ENCODE measurements around the gene BCORL1.

BCORL1 gene

GRCh38 chrX:130084631-130085237, 102.3 kb downstream of the BCORL1 start:
- no peak overlapping the region for H3K27ac ChIP-seq
- no peak for DNase-seq
- H3K27me3 ChIP-seq (ENCODE audit: insufficient read depth, low read depth, severe bottlenecking) = peaks cover 4% of the 10 kb centered on the region
- TF ChIP-seq CTCF (IDR thresholded peaks at IDR 0.05; ENCODE audit: low read depth, low read length) = no peak
- H3K9me3 ChIP-seq (ENCODE audit: severe bottlenecking) = no peaks in the 10 kb centered on the region
- peaks cover 3% of the 10 kb centered on the region for H3K36me3 ChIP-seq
- no peak overlapping the region for H3K4me3 ChIP-seq (ENCODE audit: low read depth, low read length)

GRCh38 chrX:130085551-130086446, 103.4 kb downstream of the BCORL1 start:
- H3K27me3 ChIP-seq (ENCODE audit: insufficient read depth, low read depth, severe bottlenecking) = peaks cover 4% of the 10 kb centered on the region
- no peaks in the 10 kb centered on the region for H3K9me3 ChIP-seq (ENCODE audit: severe bottlenecking)
- H3K4me3 ChIP-seq (ENCODE audit: low read depth, low read length) = no peak overlapping the region
- peak overlapping the region; percentile 32; the same call in 1 of the 2 replicates for H3K27ac ChIP-seq
- no peak for DNase-seq
- H3K36me3 ChIP-seq = peaks cover 3% of the 10 kb centered on the region
- no peak for TF ChIP-seq CTCF (IDR thresholded peaks at IDR 0.05; ENCODE audit: low read depth, low read length)

- Histone ChIP-seq H3K36me3 (peaks cover 3% of the 10 kb centered on the region), H3K9me3 (ENCODE audit: severe bottlenecking) (no peaks in the 10 kb centered on the region), H3K27ac (peak overlapping the region; percentile 64), H3K27me3 (ENCODE audit: insufficient read depth, low read depth, severe bottlenecking) (peaks cover 4% of the 10 kb centered on the region), H3K4me3 (ENCODE audit: low read depth, low read length) (no peak overlapping the region)
- DNase-seq = peak; percentile 55
- no peak for TF ChIP-seq CTCF (IDR thresholded peaks at IDR 0.05; ENCODE audit: low read depth, low read length)
These were observed 104.2 kb downstream of the BCORL1 start for GRCh38 chrX:130086447-130087206.

- no peak for TF ChIP-seq CTCF (IDR thresholded peaks at IDR 0.05; ENCODE audit: low read depth, low read length)
- H3K36me3 ChIP-seq = peaks cover 3% of the 10 kb centered on the region
- no peak overlapping the region for H3K27ac ChIP-seq
- no peaks in the 10 kb centered on the region for H3K9me3 ChIP-seq (ENCODE audit: severe bottlenecking)
- H3K4me3 ChIP-seq (ENCODE audit: low read depth, low read length) = no peak overlapping the region
- H3K27me3 ChIP-seq (ENCODE audit: insufficient read depth, low read depth, severe bottlenecking) = peaks cover 4% of the 10 kb centered on the region
- no peak for DNase-seq
These were observed 107.9 kb downstream of the BCORL1 start for GRCh38 chrX:130090364-130090763.

- DNase-seq = peak; percentile 58
- H3K27me3 ChIP-seq (ENCODE audit: insufficient read depth, low read depth, severe bottlenecking) = peaks cover under 1% of the 10 kb centered on the region
- 0 out of 2 replicates have a peak, but pooled peaks have one; percentile 7 for TF ChIP-seq CTCF (IDR thresholded peaks at IDR 0.05; ENCODE audit: low read depth, low read length)
- no peak overlapping the region for H3K27ac ChIP-seq
- no peaks in the 10 kb centered on the region for H3K9me3 ChIP-seq (ENCODE audit: severe bottlenecking)
- no peak overlapping the region for H3K4me3 ChIP-seq (ENCODE audit: low read depth, low read length)
- H3K36me3 ChIP-seq = no peaks in the 10 kb centered on the region
These were observed 109.6 kb downstream of the BCORL1 start for GRCh38 chrX:130091980-130092522.
